GM21737 (cell line): Measurements from ENCODE around the gene PLD6.
"Not testable (repeated sequence)": the region's sequence is repeated elsewhere in the genome, so short reads cannot be mapped to it uniquely, and the experiment has no call there.

Source experiments
- ATAC-seq: cut with Tn5 transposase; IDR thresholded peaks from one replicate; pipeline ENCODE4 v1.9.1; 2021; ENCODE audit warnings: mild to moderate bottlenecking, moderate library complexity; ENCODE audit not compliant: unreplicated experiment

Gene PLD6

GRCh38 chr17:17206124-17206912 lies at the start of gene PLD6:
TSS of gene PLD6 (minus strand) at chr17:17206333. CDS start at chr17:17206286, 47 bp downstream.
- peak; percentile 50 for ATAC-seq

GRCh38 chr17:17255689-17256088 lies 49.6 kb upstream of the PLD6 start:
- not testable (repeated sequence) for ATAC-seq

GRCh38 chr17:17254036-17254435 lies 47.9 kb upstream of the PLD6 start:
- ATAC-seq, result no peak

GRCh38 chr17:17253406-17253805 lies 47.3 kb upstream of the PLD6 start:
- no peak for ATAC-seq

GRCh38 chr17:17252149-17252661 lies 46.1 kb upstream of the PLD6 start:
- no peak for ATAC-seq

- ATAC-seq, result no peak
Measured at GRCh38 chr17:17246879-17247278, 40.7 kb upstream of the PLD6 start.

GRCh38 chr17:17243163-17243562 lies 37.0 kb upstream of the PLD6 start:
- ATAC-seq, result no peak

GRCh38 chr17:17242246-17242645 lies 36.1 kb upstream of the PLD6 start:
- no peak for ATAC-seq

- no peak for ATAC-seq
Measured at GRCh38 chr17:17241656-17242055, 35.5 kb upstream of the PLD6 start.

GRCh38 chr17:17239832-17240231 lies 33.7 kb upstream of the PLD6 start:
- no peak for ATAC-seq

GRCh38 chr17:17237026-17237799 lies 31.1 kb upstream of the PLD6 start, which contains the start of gene FLCN:
TSS of gene FLCN (minus strand) at chr17:17237168. CDS start at chr17:17228137, 9,031 bp downstream.
- ATAC-seq, result peak; percentile 71

- peak; percentile 4 for ATAC-seq
Measured at GRCh38 chr17:17236295-17237025, 30.3 kb upstream of the PLD6 start.

- ATAC-seq, result no peak
Measured at GRCh38 chr17:17235212-17236174, 29.4 kb upstream of the PLD6 start.

- ATAC-seq, result no peak
Measured at GRCh38 chr17:17232303-17232621, 26.1 kb upstream of the PLD6 start.

- ATAC-seq, result no peak
Measured at GRCh38 chr17:17231621-17232302, 25.6 kb upstream of the PLD6 start.

- no peak for ATAC-seq
Measured at GRCh38 chr17:17229416-17230384, 23.6 kb upstream of the PLD6 start.

- ATAC-seq, result no peak
Measured at GRCh38 chr17:17228521-17229279, 22.6 kb upstream of the PLD6 start.
